AG09319 (cell line): Measurements from ENCODE around the gene FYB1.

Source experiments
- DNase-seq: peaks from one replicate; pipeline ENCODE4 v3.0.0-alpha.2; 2010; ENCODE audit warnings: low read depth; ENCODE audit errors: extremely low read depth
- CTCF ChIP-seq: IDR thresholded peaks from 2 replicates; pipeline ENCODE4 v1.5.1; 2011; ENCODE audit warnings: low read depth, mild to moderate bottlenecking, inconsistent platforms, low read length, moderate library complexity

The FYB1 gene

GRCh38 chr5:39211773-39212172 is 7.6 kb downstream of the FYB1 start:
- DNase-seq, result no peak
- TF ChIP-seq CTCF, result no peak

- no peak for TF ChIP-seq CTCF
- no peak for DNase-seq
These were observed 9.4 kb downstream of the FYB1 start for GRCh38 chr5:39209924-39210323.

GRCh38 chr5:39208471-39208870 is 10.9 kb downstream of the FYB1 start:
- no peak for DNase-seq
- no peak for TF ChIP-seq CTCF

- no peak for TF ChIP-seq CTCF
- DNase-seq, result no peak
These were observed 11.9 kb downstream of the FYB1 start for GRCh38 chr5:39207345-39208045.

GRCh38 chr5:39206630-39207321 is 12.6 kb downstream of the FYB1 start:
- TF ChIP-seq CTCF, result no peak
- DNase-seq, result no peak

GRCh38 chr5:39205550-39205949 is 13.8 kb downstream of the FYB1 start:
- no peak for TF ChIP-seq CTCF
- DNase-seq, result no peak

GRCh38 chr5:39203951-39204350 is 15.4 kb downstream of the FYB1 start:
- DNase-seq, result no peak
- TF ChIP-seq CTCF, result no peak
